Activated CD8-positive, alpha-beta memory T cell treated with anti-CD3 and anti-CD28 coated beads for 36 hours (primary cell): Measurements from ENCODE around the gene TLR1. TPM values are rescaled to one million over a fixed set of nuclear protein-coding genes. Genes with fewer than 3 reads are reported as not detected.

Experiments used
- CTCF ChIA-PET: fragments of 350-600 bp; sonication (Branson Sonifier 250); formaldehyde crosslinking; loops from one replicate; lab custom pipeline; 2021; ENCODE audit warnings: antibody characterized with exemption; lab: Charles Lee
- POLR2A ChIA-PET: fragments of 350-600 bp; sonication (Branson Sonifier 250); formaldehyde crosslinking; loops from one replicate; lab custom pipeline; 2021; ENCODE audit warnings: antibody characterized with exemption; lab: Charles Lee
- total RNA-seq, 2 experiments: library from RNA; stranded (reverse); gene quantifications; one replicate each; pipeline ENCODE4 v1.2.3, GENCODE V29; 2021

Gene TLR1
- total RNA-seq, 2 experiments from 2014 or later, result 0.42 to 0.51 TPM

- POLR2A ChIA-PET, result no interaction called here
- CTCF ChIA-PET, result interaction anchor here (0.7 to 3.1 kb wide), 3 partner anchors 25 to 649 kb away, joined by 3 to 16 read pairs (median 12); partner anchors contain the start of gene TLR10
Observed at GRCh38 chr4:38757945-38758600, 46.5 kb downstream of the TLR1 start.

- ChIA-PET CTCF (no interaction called here), POLR2A (no interaction called here)
Observed at GRCh38 chr4:38752941-38753806, 51.4 kb downstream of the TLR1 start.

- ChIA-PET CTCF (no interaction called here), POLR2A (interaction anchor here (0.7 kb wide), 1 partner anchor 263 kb away, joined by 3 read pairs; no protein-coding TSS in a partner anchor)
Observed at GRCh38 chr4:38752372-38752940, 52.1 kb downstream of the TLR1 start.

GRCh38 chr4:38751341-38752010 is 53.1 kb downstream of the TLR1 start:
- ChIA-PET CTCF (no interaction called here), POLR2A (no interaction called here)

GRCh38 chr4:38749336-38749735 is 55.3 kb downstream of the TLR1 start:
- POLR2A ChIA-PET, result no interaction called here

GRCh38 chr4:38747629-38748028 is 57.0 kb downstream of the TLR1 start:
- CTCF ChIA-PET, result no interaction called here
- POLR2A ChIA-PET, result no interaction called here

More at GRCh38 chr4:38749336-38749735, 55.3 kb downstream of the TLR1 start:
- CTCF ChIA-PET, result no interaction called here

Other genes starting within 250 kb of the TLR1 start
- gene KLF3, start 140.6 kb downstream of the TLR1 start, total RNA-seq, result 1 to 10 TPM; 7.1 to 7.4 TPM
- gene TLR10, start 21.8 kb downstream of the TLR1 start, total RNA-seq, result not detected
- gene TLR6, start 52.0 kb upstream of the TLR1 start, total RNA-seq, result under 1 TPM; 0.59 to 0.84 TPM
- not detected for gene FAM114A1, start 63.0 kb upstream of the TLR1 start, total RNA-seq
- gene TMEM156, start 227.6 kb upstream of the TLR1 start, total RNA-seq, result 10 to 100 TPM in 1 of 2 experiments, 1 to 10 TPM in 1; 9.3 to 10.7 TPM